Heart right ventricle (tissue), 16 donors: ENCODE data around the gene LRRTM3. TPM values are rescaled to one million over a fixed set of nuclear protein-coding genes. Genes with fewer than 3 reads are reported as not detected.

Source experiments
- ATAC-seq, 8 donors: fragments of 200-7000 bp; cut with Tn5 transposase; one replicate each; pipeline ENCODE4 v1.9.1; 2020; ENCODE audit warnings: mild to moderate bottlenecking in 8 of 8, moderate library complexity in 8 of 8, moderate number of reproducible peaks in 1 of 8
- DNase-seq, 2 donors: peaks; one replicate each; pipeline ENCODE4 v3.0.0-alpha.2; 2020
- H3K27ac ChIP-seq, 10 donors: fragments of 200-600 bp; sonication (generic) in 2 of 10; one replicate each; pipeline versions ENCODE4 v1.5.0 to v1.8.0; 2020 to 2022; ENCODE audit warnings: mild to moderate bottlenecking in 3 of 10
- H3K27me3 ChIP-seq, 7 donors: fragments of 200-600 bp; one replicate each; pipeline ENCODE4 v1.8.0; 2021 to 2022; ENCODE audit warnings: mild to moderate bottlenecking in 2 of 7
- H3K36me3 ChIP-seq, 9 donors: fragments of 200-600 bp; sonication (generic) in 1 of 9; one replicate each; pipeline versions ENCODE4 v1.5.0 to v1.8.0; 2020 to 2022; ENCODE audit warnings: mild to moderate bottlenecking in 2 of 9
- H3K4me1 ChIP-seq, 9 donors: fragments of 200-600 bp; sonication (generic) in 1 of 9; one replicate each; pipeline versions ENCODE4 v1.5.0 to v1.8.0; 2020 to 2022; ENCODE audit warnings: mild to moderate bottlenecking in 4 of 9
- H3K4me3 ChIP-seq, 10 donors: fragments of 200-600 bp; sonication (generic) in 2 of 10; one replicate each; pipeline versions ENCODE4 v1.5.0 to v1.8.0; 2020 to 2022; ENCODE audit warnings: mild to moderate bottlenecking in 7 of 10, moderate library complexity in 2 of 10
- H3K9me3 ChIP-seq, 11 donors: fragments of 200-600 bp in 10 of 11; sonication (generic) in 2 of 11; one replicate each; pipeline versions ENCODE4 v1.5.0 to v1.8.0; 2013 to 2022; ENCODE audit warnings: mild to moderate bottlenecking in 2 of 11, control low read depth in 1 of 11, moderate library complexity in 1 of 11
- WGBS, 2 donors: extraction: QIAGEN DNeasy Blood & Tissue Kit; methylation state at CpG; one replicate each; pipeline ENCODE4 v1.1.7; 2013; ENCODE audit warnings: inconsistent platforms in 1 of 2; 5-methylcytosine and 5-hydroxymethylcytosine counted together
- intact Hi-C, 10 donors: fragments of 100-400 bp; cut with DNase I; formaldehyde crosslinking; loops; one replicate each; pipeline versions ENCODE4 v1.11.1 to v1.14.2; 2022
- polyA plus RNA-seq, 2 donors: library from polyadenylated mRNA; stranded (reverse); fragments of 200-250 nt; gene quantifications; one replicate each; pipeline ENCODE4 v1.2.3, GENCODE V29; 2013
- total RNA-seq, 10 donors: library from RNA; stranded (reverse); fragmentation: NEBNext Ultra II Directional in 3 of 10; extraction: Animal tissue kit (Norgen Biotek cat#: 25700) in 3 of 10; gene quantifications; one replicate each; pipeline versions ENCODE4 v1.2.1 to v1.2.4, GENCODE V29; 2021 to 2023
- TF ChIP-seq, protein P1 (sequence below), 9 donors: fragments of 200-600 bp; sonication (generic) in 2 of 9; IDR thresholded peaks; one replicate each; pipeline versions ENCODE4 v1.5.0 to v1.8.0; 2021 to 2022; ENCODE audit warnings: antibody characterized with exemption in 9 of 9, mild to moderate bottlenecking in 5 of 9, moderate library complexity in 1 of 9
- donor health status: Arrhythmogenic right ventricular cardiomyopathy.
- donor health status: ischemic (EF 13 %, LVEDD 7.1; RV severe dilation, severe dysfunction).
- donor health status: healthy with polysubstance abuse.
- donor health status: DM: no; HTN: yes; CAD: no.
- donor health status: DM: no; HTN: no; CAD: no.
- donor health status: ischemic (EF 25% LVEDD 6.9; RV normal size, moderate dysfunction).
- donor health status: ischemic (EF 25% LVEDD 5.7; RV mildly dilated, moderate dysfunction).
- donor health status: healthy.
- donor health status: DM: yes; HTN: yes; CAD: no.
- donor health status: Ischemic cardiomyopathy.
- donor health status: ischemic (EF 35%, LVEDD 5.7; RV mildly dilated, moderate dysfunction).
- donor health status: nonischemic (EF 11% LVEDD 7.7; RV severe dilation, severe dysfunction).
- donor health status: DM: yes; HTN: yes; CAD: no.
- donor health status: PGD.
- donor health status: ischemic (EF 29% LVEDD 5.4; RV normal size, mild dysfunction).
- donor health status: nonischemic (EF 23%, LVEDD 6.1; RV moderate dilation, normal function).

Gene LRRTM3
- total and polyA plus RNA-seq, 12 donors, result not detected

DNA sequence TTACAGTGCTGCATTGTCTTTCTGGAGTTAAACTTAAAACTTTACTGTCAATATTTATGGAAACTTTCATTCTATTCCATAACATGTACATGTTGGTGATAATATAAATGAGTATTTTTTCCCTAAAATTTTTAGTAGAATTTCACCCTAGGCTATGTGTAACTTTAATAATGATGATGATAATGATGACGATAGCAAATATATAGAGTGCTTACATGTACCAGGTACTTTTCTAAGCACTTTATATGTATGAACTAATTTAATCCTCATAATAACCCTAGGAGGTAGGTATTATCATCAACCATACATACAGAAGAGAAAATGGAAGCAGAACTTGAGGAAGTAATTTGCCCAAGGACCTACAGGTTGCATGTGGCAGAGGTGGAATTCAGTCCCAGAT, 85.6 kb downstream of the LRRTM3 start:
- Histone ChIP-seq H3K27ac (no peak overlapping the region), H3K9me3 (no peaks in the 10 kb centered on the region), H3K4me3 (no peak overlapping the region), H3K27me3 (no peaks in the 10 kb centered on the region), H3K36me3 (no peaks in the 10 kb centered on the region), H3K4me1 (no peaks in the 10 kb centered on the region)
- intact Hi-C loops, result no loop called here
- WGBS, 2 donors, result 97 to 100% methylated on average over 1 of the region's 1 CpG
- DNase-seq (no peak), ATAC-seq (no peak)
- TF ChIP-seq, protein P1, sequence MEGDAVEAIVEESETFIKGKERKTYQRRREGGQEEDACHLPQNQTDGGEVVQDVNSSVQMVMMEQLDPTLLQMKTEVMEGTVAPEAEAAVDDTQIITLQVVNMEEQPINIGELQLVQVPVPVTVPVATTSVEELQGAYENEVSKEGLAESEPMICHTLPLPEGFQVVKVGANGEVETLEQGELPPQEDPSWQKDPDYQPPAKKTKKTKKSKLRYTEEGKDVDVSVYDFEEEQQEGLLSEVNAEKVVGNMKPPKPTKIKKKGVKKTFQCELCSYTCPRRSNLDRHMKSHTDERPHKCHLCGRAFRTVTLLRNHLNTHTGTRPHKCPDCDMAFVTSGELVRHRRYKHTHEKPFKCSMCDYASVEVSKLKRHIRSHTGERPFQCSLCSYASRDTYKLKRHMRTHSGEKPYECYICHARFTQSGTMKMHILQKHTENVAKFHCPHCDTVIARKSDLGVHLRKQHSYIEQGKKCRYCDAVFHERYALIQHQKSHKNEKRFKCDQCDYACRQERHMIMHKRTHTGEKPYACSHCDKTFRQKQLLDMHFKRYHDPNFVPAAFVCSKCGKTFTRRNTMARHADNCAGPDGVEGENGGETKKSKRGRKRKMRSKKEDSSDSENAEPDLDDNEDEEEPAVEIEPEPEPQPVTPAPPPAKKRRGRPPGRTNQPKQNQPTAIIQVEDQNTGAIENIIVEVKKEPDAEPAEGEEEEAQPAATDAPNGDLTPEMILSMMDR (IDR thresholded peaks at IDR 0.05), result no peak

- Histone ChIP-seq H3K27ac (no peak overlapping the region), H3K9me3 (no peaks in the 10 kb centered on the region), H3K4me1 (no peaks in the 10 kb centered on the region), H3K36me3 (no peaks in the 10 kb centered on the region), H3K27me3 (no peaks in the 10 kb centered on the region), H3K4me3 (no peak overlapping the region)
- TF ChIP-seq, protein P1 (IDR thresholded peaks at IDR 0.05), result no peak
- intact Hi-C loops, result no loop called here
- ATAC-seq (no peak), DNase-seq (no peak)
- WGBS, 2 donors, result 68 to 69% methylated on average over 3 of the region's 3 CpGs
These were observed 86.1 kb downstream of the LRRTM3 start for GRCh38 chr10:67011981-67012380.

GRCh38 chr10:67015225-67015624, 89.4 kb downstream of the LRRTM3 start:
- no peak for ATAC-seq
- TF ChIP-seq, protein P1 (IDR thresholded peaks at IDR 0.05), result no peak
- intact Hi-C loops, result no loop called here

GRCh38 chr10:67017218-67017617, 91.4 kb downstream of the LRRTM3 start:
- no peaks in the 10 kb centered on the region for H3K4me1 ChIP-seq
- no peaks in the 10 kb centered on the region for H3K27me3 ChIP-seq
- TF ChIP-seq, protein P1 (IDR thresholded peaks at IDR 0.05), result no peak
- ATAC-seq, result no peak
- H3K36me3 ChIP-seq, result no peaks in the 10 kb centered on the region
- intact Hi-C loops, result no loop called here
- no peak overlapping the region for H3K4me3 ChIP-seq
- no peaks in the 10 kb centered on the region for H3K9me3 ChIP-seq
- DNase-seq, result no peak
- H3K27ac ChIP-seq, result no peak overlapping the region
- WGBS, 2 donors, result 86 to 88% methylated on average over 2 of the region's 2 CpGs

More at GRCh38 chr10:67015225-67015624, 89.4 kb downstream of the LRRTM3 start:
- Histone ChIP-seq H3K27ac (no peak overlapping the region), H3K4me1 (no peaks in the 10 kb centered on the region), H3K27me3 (no peaks in the 10 kb centered on the region), H3K4me3 (no peak overlapping the region), H3K9me3 (no peaks in the 10 kb centered on the region), H3K36me3 (no peaks in the 10 kb centered on the region)
- no peak for DNase-seq
- WGBS, 2 donors, result 68 to 84% methylated on average over 1 of the region's 1 CpG

- DNase-seq, result no peak
- intact Hi-C loops, result no loop called here
- Histone ChIP-seq H3K27ac (no peak overlapping the region), H3K9me3 (peaks cover 0 to 3% (median 0%) of the 10 kb centered on the region in 11 donors), H3K4me1 (no peaks in the 10 kb centered on the region), H3K27me3 (no peaks in the 10 kb centered on the region), H3K36me3 (no peaks in the 10 kb centered on the region), H3K4me3 (no peak overlapping the region)
- TF ChIP-seq, protein P1 (IDR thresholded peaks at IDR 0.05), result no peak
- ATAC-seq, result no peak
These were observed 96.3 kb downstream of the LRRTM3 start for GRCh38 chr10:67022099-67022498.
